H4 (cell line): Measurements from ENCODE around the gene FNDC3B. TPM values are rescaled to one million over a fixed set of nuclear protein-coding genes. Genes with fewer than 3 reads are reported as not detected.

Experiments used
- DNase-seq: peaks from one replicate; pipeline ENCODE4 v3.0.0-alpha.2; 2015; ENCODE audit warnings: low spot score
- total RNA-seq: library from RNA; depleted of rRNA; stranded (reverse); fragments of >200 nt; shearing (Covaris generic); gene quantifications from 2 replicates; pipeline ENCODE4 v1.2.3, GENCODE V29; 2014

FNDC3B gene
- total RNA-seq, 1 experiment from 2014 or later = 65.8 TPM

GRCh38 chr3:172150913-172151650 lies 111.7 kb downstream of the FNDC3B start:
- no peak for DNase-seq

GRCh38 chr3:172151651-172152649 lies 112.6 kb downstream of the FNDC3B start:
- DNase-seq = no peak

GRCh38 chr3:172152874-172153273 lies 113.5 kb downstream of the FNDC3B start:
- peak; percentile 74 for DNase-seq

- peak; percentile 99 for DNase-seq
Measured at GRCh38 chr3:172153335-172153861, 114.0 kb downstream of the FNDC3B start.

- no peak for DNase-seq
Measured at GRCh38 chr3:172154768-172155664, 115.6 kb downstream of the FNDC3B start.

GRCh38 chr3:172155897-172156585 lies 116.7 kb downstream of the FNDC3B start:
- DNase-seq = peak; percentile 72

- no peak for DNase-seq
Measured at GRCh38 chr3:172156586-172156955, 117.2 kb downstream of the FNDC3B start.

GRCh38 chr3:172157564-172158258 lies 118.3 kb downstream of the FNDC3B start:
- DNase-seq = no peak

GRCh38 chr3:172158741-172159140 lies 119.4 kb downstream of the FNDC3B start:
- DNase-seq = no peak

- no peak for DNase-seq
Measured at GRCh38 chr3:172159376-172159775, 120.0 kb downstream of the FNDC3B start.

- peak; percentile 81 for DNase-seq
Measured at GRCh38 chr3:172159962-172160538, 120.7 kb downstream of the FNDC3B start.

GRCh38 chr3:172161133-172161789 lies 121.9 kb downstream of the FNDC3B start:
- no peak for DNase-seq

GRCh38 chr3:172161959-172162358 lies 122.6 kb downstream of the FNDC3B start:
- DNase-seq = no peak

- DNase-seq = no peak
Measured at GRCh38 chr3:172163320-172163719, 123.9 kb downstream of the FNDC3B start.

GRCh38 chr3:172164620-172165362 lies 125.4 kb downstream of the FNDC3B start:
- no peak for DNase-seq

- no peak for DNase-seq
Measured at GRCh38 chr3:172166261-172166660, 126.9 kb downstream of the FNDC3B start.

GRCh38 chr3:172166890-172167289 lies 127.5 kb downstream of the FNDC3B start:
- DNase-seq = no peak

- DNase-seq = no peak
Measured at GRCh38 chr3:172167892-172168648, 128.7 kb downstream of the FNDC3B start.
